Embryonic facial prominence (tissue), 1 donor: ENCODE data around the gene SDK2.
"Not testable (repeated sequence)": the region's sequence is repeated elsewhere in the genome, so short reads cannot be mapped to it uniquely, and the experiment has no call there.

Experiments used
- DNase-seq: peaks from one replicate; pipeline ENCODE4 v3.0.0-alpha.2; 2016; ENCODE audit errors: extremely low spot score

SDK2 gene

DNA sequence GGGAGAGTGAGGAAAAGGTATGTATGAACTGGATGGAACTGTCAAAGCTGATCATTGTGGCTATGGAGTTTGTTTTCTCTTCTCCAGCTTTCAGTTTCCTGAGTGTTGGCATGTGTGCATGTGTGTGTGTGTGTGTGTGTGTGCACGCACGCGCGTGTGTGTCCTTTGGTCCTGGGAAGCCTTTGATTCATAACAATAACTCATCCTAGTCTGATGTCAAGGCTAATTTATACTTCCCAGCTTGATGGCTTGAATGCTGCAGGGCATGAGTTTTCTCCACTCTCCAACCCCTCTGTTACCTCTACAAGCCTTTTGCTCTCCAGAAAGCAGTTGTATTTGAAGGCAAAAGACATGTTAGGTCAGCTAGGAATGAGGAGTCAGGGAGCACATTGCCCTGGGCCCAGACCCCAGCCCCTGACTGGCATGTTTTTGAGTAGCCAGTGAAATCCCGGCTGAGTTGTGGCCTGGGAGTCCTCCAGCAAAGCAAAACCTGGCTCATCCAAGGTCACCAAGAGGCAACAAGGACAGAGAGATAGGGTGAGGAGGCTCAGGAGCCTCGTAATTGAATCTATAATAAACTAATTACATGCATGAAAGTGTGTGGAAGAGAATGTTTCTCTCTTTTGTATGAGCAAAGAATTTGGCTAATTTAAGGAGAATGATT, 323.5 kb downstream of the SDK2 start:
- no peak for DNase-seq

DNA sequence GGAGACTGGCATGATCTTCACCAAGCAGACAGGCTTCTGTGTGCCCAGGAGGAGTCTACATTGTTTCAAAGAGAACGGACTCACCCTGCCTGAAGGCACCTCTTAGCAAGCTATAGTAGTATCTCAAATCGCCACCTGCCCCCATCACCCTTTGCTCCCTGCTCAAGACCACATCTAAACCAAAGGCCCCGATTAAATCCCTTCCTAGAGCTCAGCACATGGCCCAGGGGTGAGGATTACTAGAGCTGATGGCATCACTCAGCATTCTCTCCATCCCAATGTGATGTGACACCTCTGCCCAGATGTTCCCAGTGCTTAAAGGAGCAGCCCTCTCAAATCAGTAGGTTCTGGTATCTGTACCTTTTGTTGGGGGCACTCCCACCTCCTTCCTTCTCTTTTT, 324.5 kb downstream of the SDK2 start:
- DNase-seq = no peak

DNA sequence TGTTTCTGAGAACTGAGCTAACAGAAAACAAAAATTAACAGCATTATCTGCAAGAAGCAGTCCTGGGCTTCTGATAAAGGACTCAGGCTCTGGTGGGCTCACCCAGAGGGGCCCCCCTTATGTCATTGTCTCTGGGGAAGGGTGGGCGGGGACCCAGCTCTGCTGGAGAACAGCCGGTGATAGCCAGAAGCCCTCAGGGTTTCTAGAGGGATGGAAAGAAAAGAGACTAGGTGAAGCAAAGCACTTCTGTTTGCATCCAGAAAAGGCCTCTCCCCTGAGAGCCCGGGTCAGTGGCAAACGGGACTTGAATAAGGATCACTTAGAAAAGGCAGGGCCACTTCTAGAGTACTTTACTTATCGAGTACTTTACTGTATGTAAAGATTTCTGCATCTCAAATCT, 325.4 kb downstream of the SDK2 start:
- no peak for DNase-seq

DNA sequence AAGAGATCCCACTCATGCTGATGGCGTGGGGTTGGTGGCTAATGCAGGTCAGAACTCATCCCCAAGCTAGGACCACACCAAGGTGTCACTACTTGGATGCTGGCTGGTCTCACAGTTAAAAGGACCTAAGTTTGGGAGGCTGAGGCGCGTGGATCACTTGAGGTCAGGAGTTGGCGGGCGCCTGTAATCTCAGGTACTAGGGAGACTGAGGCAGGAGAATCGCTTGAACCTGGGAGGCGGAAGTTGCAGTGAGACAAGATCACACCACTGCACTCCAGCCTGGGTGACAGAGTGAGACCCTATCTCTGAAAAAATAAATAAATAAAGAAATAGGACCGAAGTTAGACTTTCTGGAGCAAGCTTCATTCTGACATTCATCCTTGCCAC, 325.8 kb downstream of the SDK2 start:
- DNase-seq = no peak

DNA sequence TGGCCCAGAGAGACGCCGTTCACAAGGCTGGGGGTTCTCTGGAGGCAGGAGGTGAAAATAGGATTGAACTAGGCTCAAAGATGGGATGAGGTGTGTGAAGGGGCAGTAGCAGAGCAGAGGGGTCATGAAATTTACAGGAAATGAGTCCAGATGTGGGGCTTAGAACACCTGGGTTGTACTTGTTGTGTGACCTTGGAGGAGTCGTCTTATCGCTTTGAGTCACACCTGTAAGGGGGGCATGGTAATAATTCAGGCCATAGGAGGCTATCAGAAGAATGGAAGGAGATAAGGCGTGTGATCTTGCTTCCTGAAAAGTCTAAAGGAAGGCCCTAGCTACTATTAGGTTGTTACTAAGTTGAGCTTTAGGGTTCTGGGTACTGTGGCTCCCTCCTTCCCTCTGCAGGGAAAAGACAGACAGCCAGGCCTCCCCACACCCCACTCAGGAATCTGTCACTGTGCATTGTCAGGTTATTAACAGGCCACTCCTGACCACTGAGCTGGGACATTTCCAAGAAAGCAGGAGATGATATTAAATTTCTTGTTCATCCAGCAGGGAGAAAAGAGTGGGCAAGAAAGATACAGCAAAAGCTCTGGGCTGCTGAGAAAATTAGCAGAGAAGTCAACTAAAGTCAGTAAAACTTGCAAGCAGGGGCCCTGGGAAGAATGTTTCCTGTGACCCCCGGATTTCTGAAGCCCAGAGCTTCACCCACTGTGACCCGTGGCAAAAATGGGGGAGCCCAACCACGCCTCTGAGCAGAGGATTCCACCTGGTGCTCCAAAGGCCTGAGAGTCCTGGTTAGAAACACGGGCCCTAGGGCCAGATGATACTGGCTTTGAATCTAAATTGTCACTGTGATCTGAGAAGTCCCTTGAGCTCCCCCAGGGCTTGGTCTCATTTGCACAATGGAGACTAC, 326.5 kb downstream of the SDK2 start:
- DNase-seq = no peak

DNA sequence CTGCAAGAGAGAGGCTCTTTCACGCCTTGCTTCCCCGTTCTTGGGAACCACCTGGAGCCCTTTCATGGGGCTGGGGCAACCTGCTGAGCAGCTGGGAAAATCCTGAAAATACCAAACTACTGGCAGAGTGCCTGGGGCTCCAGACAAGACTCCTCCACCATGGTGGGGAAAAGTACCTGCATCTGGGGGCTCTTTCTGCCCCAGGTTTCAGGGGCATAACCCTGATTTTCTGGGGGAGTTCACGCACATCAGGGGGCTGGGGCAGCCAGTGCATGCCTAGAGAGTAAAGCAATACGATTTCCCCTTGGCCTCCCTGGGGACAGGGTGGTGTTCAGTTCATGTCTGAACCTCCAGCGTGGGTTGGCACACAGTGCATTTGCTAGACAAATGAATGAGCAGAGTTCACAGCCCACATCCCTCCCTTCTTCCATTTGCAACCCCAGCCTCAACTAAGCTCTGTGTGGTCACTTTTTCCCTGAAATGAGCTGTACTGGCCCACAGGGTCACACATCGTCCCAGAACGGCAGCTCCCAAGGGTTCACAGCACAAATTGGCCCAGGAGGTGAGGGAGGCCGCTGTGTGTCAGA, 327.2 kb downstream of the SDK2 start:
- no peak for DNase-seq

DNA sequence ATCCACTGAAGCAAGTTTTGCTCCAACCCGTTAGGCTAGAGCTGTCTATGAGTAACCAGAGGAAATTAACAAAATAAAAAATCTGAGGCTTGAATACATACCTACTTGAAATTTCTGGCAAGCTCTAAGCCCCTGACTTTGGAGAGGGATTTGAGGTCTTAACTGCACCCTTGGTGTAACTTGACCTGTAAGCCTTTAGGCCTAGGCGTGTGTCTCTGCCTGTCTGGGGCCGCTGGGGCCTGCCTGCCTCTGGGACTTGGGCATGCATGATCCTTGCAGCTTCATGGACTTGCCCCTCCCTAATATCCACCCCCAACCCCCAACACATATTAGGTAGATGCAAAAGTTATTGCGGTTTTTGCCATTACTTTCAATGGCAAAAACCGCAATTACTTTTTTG, 328.8 kb downstream of the SDK2 start:
- no peak for DNase-seq

DNA sequence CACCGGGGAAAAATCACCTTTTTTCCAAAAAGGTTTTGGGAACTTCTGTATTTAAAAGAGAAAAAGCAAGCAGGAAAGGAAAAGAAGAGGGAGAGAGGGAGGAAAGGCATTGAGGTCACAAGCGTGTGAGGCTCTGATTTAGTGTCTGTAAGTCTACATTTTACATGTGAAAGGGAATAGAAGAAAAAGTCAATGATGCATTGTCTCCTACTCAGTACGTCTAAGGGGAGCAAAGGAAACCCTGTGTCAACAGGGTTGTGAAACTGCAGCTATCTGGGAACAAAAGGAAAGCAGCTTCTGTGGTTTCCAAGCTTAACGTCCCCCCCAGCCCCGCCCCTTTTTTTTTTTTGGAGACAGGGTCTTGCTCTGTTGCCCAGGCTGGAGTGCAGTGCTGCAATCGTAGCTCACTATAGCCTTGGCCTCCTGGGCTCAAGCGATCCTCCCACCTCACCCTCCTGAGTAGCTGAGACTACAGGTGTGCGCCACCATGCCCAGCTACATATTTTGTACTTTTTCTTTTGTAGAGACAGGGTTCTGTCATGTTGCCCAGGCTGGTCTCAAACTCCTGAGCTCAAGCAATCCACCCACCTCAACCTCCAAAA, 330.6 kb downstream of the SDK2 start:
- no peak for DNase-seq

DNA sequence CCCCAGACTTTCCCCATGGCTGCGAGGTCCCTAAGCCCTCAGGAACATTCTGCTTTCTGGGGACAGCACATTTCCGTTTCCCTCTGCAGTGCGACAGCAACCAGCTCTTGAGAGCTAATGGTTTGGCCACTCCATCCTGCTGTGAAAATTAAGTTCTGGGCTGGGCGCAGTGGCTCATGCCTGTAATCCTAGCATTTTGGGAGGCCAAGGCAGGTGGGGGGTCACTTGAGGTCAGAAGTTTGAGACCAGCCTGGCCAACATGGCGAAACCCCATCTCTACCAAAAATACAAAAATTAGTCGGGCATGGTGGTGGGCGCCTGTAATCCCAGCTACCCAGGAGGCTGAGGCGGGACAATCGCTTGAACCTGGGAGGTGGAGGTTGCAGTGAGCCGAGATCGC, 331.4 kb downstream of the SDK2 start:
- not testable (repeated sequence) for DNase-seq

DNA sequence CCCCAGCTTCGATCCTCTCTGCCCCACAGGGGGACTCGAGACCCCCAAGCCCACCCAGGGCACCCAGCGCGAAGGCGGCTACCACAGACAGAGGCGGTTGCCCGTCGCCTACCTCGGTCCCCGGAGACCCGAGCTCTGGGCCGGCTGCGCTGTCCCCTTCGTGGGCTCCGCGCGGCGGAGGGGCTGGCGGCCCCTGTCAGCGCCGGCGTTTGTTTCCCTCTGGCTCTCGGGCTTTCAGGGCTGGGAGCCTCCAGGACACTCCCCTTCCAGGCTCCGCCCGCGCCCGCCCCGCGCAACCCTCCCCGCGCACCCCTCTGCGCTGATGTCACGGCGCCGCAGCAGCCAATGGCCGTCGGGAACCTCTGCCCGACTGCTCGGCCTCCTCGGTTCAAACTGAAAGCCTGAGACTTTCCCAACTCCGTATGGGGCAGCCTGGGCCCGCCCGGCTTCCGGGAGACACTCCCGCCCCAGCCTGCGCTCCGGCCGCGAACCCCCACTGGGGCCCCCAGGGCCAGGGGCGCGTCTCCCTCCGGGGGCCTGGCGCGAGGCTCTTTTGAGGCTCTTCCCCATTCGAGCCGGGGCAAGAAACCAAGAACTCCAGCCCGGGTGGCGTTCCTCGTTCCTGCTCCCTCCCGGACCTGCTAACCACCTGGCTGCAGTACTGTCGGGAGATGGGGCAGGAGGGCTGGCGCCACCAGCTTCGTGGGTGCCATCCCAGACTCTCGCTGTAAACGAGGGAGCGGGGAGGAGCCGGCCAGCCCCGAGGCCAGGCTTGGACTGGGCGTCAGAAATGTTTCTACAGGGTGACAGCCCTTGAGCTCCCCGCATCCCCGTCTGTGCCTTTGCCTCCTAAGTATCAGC, 332.2 kb downstream of the SDK2 start, which contains the start of gene CDC42EP4:
Gene CDC42EP4 (minus strand): TSS at position 221 of the 861 bp plus-strand sequence. CDS start 25,501 bp downstream, outside the sequence.
- peak; percentile 80 for DNase-seq

DNA sequence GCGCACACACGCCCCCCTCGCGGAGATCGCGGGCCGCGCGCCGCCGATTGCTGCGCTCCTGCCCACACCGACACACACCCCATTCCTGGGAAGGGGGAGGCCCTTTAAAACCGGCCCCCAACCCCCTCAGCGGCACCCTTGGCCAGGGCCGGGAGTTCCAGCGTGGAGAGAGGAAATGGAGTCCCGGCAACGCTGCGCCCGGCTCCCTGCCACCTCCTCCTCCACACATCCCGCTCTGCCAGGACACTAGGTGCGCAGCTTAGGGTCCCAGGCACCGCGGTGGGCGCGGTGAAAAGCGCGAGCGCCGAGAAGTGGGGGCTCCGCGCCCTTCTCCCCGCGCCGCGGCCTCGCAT, 332.8 kb downstream of the SDK2 start:
- no peak for DNase-seq

DNA sequence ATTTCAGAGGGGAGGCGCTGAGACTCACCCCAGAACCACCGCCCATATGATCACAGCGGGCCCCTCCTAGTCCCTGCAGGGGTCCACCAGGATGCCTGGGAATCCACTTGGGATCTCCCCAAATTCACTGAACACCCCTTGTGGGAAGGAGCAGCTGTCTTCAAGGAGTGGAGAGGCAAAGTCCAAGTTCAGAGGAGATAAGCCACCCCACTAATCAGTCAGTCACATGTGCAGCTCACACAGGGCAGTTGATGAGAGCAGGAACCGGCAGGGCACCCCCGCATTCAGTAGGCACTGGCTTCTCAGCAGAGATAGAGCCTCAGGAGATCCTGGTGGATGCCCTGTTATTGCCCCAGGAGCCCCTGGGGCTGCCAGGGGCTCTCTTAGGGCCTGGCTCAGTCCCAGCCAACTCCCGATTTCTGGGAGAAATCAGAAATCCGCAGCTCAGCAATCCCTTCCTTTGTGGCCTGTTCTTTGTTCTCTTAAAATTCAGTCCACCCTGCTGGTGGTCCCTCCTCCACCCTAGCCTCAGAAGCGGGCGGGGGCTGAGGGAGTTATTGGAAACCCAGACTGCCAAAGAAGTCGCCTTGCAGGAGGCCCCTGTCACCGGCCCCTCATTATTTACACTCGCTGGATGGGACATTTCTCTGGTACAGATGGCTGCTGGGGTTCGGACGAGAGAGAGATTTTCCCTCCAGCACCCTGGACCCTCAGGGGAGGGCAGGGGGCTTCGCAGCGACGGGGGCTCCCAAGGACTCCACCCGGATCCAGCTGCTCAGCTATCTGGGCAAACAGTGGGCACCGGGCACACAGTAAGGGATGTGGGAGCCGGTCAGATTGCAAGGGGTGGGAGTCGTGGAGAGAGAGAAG, 334.3 kb downstream of the SDK2 start:
- DNase-seq = no peak

DNA sequence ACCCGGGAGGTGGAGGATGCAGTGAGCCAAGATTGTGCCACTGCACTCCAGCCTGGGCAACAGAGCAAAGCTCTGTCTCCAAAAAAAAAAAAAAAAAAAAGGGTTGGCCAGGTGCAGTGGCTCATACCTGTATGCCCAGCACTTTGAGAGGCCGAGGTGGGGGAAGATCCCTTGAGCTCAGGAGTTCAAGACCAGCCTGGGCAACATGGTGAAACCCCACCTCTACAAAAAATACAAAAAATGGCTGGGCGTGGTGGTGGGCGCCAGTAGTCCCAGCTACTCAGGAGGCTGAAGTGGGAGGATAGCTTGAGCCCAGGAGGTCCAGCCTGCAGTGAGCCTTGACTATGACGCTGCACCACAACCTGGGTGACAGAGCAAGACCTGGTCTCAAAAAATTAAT, 335.3 kb downstream of the SDK2 start:
- not testable (repeated sequence) for DNase-seq

DNA sequence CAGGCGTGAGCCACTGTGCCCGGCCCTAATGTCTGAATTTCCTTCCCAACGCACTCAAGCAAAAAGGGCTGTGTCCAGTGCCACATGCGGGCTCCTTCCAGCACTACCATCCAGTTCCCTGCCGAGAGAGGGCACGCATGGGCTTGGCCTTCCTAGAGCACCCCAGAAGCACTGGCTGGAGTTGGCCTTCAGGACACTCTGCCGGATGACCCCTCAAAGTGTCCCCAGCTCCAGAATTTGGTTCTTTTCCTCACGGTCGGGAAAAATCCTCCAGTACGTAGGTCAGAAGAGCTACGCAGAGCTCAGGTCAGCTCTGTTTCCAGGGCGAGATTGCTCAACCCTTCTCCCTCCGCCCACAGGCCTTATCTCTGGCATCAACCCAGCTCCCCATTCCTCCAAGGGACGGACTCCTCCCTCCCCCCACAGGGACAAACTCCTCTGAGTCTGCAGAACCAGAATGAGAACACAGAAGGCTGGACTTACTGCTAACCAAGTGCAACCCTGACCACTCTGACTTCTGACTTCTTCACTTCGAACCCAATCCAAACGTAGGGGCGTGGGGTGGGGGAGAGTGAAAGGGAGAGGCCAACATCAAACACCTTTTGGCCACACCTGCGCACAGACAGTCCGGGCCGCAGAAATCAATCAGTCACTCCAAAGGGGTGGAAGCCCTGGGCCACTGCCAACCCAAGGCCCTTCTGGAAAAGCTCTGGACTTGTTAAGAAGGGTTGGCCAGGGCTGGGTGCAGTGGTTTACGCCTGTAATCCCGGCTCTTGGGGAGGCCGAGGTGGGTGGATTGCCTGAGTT, 336.0 kb downstream of the SDK2 start:
- no peak for DNase-seq

DNA sequence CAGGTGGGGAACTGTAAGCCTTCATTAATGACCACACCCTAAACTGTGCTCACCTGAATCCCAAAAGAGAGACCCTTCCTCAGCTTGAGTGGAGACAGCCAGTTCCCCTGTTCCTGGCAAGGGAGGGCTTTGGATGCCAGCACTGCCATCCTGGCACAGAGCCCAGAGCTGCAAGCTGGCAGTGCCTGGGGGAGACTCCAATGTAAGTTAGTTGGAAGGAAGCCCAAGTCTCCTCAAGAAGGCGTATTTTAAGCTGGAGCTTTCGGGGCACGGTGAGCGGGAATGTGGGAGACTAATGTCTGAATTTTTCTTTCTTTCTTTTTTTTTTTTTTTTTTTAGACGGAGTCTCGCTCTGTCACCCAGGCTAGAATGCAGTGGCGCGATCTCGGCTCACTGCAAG, 337.1 kb downstream of the SDK2 start:
- DNase-seq = no peak

DNA sequence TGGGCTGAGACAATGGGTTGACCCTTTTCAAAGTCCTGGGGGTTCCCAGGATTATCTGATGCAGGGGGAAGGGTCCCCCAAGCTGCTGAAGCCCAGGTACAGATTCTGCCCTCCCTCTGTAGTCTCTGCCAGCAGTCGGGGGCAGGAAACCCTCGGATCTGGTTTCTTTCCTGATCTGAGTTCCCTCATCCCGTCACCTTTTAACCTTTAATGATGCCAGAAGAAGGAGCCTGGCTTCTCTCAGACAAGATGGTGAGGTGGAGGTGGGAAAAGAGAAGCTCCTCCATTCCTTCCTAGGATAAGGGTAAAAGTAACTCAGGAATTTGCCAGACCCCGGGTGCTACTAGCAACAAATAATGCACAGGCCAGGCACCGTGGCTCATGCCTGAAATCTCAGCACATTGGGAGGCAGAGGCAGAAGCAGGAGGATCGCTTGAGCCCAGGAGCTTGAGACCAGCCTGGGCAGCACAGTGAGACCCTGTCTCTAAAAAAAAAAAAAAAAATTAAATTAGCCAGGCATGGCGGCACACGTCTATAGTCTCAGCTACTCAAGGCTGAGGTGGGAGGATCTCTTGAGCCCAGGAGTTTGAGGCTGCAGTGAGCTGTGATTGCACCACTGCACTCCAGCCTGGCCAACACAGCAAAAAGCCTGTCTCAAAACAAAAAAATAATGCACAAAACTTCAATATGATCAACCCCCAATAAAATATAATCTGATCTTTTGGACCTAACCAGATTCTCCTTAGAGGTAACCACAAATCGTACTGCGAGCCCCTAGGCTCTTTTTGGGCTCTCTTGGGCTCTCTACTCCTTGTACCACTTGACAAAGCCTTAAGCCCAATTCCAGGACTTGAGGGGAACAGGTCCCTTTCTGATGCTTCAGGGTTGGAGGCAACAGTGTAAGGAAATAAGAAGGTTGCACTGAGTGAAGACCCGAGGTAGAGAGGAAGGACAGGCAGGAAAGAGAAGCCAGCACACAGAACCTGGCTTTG, 338.1 kb downstream of the SDK2 start:
- DNase-seq = no peak

DNA sequence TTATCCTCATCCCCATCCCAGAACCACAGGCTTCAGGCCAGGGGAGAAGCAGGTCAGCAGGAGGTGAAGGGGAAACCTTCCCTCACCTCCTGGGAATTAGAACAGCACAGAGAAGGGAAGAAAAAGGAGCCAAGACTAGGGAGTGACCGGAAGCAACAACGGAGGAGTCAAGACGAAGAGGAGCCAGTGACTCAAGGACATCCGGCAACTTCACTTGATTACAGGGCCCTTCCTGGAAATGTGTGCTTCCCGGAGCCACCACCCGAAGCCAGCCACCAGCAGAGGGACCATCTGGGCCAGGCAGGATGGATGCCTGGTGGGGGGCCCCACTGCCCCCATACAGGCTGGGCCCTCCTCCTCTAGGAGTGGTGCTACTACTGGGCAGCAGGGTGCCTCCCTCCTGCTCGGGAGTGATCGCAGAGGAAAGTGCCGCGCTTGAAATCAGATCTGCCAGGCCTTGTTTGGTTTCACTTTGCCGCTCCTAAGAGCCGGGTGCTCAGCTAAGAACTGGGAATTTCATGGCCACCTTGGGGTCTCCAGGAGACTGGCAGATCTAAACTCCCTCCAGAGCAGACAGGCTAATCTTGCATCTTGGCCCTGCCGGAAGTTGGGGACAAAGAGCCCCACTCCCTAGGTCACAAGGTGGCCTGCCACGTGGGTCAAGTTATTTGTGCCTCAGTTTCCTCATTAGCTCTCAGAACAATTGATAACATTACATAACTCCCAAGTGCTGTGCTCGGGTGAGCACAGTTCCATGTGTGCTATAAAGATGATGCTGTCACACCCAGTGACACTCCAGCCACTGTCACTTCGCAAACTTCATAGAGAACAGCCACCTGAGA, 339.1 kb downstream of the SDK2 start:
- DNase-seq = no peak
